Fibroblast of lung (primary cell): ENCODE data around the gene PRMT7.
"Not testable (repeated sequence)": the region's sequence is repeated elsewhere in the genome, so short reads cannot be mapped to it uniquely, and the experiment has no call there.

ENCODE experiments used
- CTCF ChIP-seq, 2 donors: IDR thresholded peaks in 1 of 2; conservative IDR thresholded peaks in 1 of 2; 1 replicate in 1 of 2; 2 replicates in 1 of 2; pipeline ENCODE4 v1.5.1; 2011 to 2012; ENCODE audit warnings: low read length in 2 of 2, control low read depth in 1 of 2, inconsistent platforms in 1 of 2, low read depth in 1 of 2, mild to moderate bottlenecking in 1 of 2
- EZH2 ChIP-seq: IDR thresholded peaks from 2 replicates; pipeline ENCODE4 v1.5.1; 2012; ENCODE audit warnings: low read length, control low read depth, mild to moderate bottlenecking; ENCODE audit errors: missing control alignments

- TF ChIP-seq CTCF (conservative IDR thresholded peaks at IDR 0.05 in 1 of 2, IDR thresholded peaks at IDR 0.05 in 1 of 2; ENCODE audit: low read depth in 1 of 2, low read length in 2 of 2); EZH2: not testable (repeated sequence)
Observed at GRCh38 chr16:68288796-68289195, 22.0 kb upstream of the PRMT7 start.
